SIG-M5 treated with dmso at 0.1 percent for 504 hours (cell line): ENCODE data around the gene ZC3H7A.
"Not testable (repeated sequence)": the region's sequence is repeated elsewhere in the genome, so short reads cannot be mapped to it uniquely, and the experiment has no call there.

Source experiments
- DNase-seq: peaks from one replicate; lab custom pipeline; 2025; ENCODE audit not compliant: unreplicated experiment; lab: John Stamatoyannopoulos, UW

Gene ZC3H7A

GRCh38 chr16:11799509-11800381, 2.7 kb upstream of the ZC3H7A start:
- peak; percentile 71 for DNase-seq

- no peak for DNase-seq
Observed at GRCh38 chr16:11799017-11799381, 1.9 kb upstream of the ZC3H7A start.

- DNase-seq: no peak
Observed at GRCh38 chr16:11797957-11798299, 870 bp upstream of the ZC3H7A start.

- no peak for DNase-seq
Observed at GRCh38 chr16:11796227-11797165, 562 bp downstream of the ZC3H7A start.

- DNase-seq: no peak
Observed at GRCh38 chr16:11795887-11796226, 1.2 kb downstream of the ZC3H7A start.

GRCh38 chr16:11794996-11795886, 1.8 kb downstream of the ZC3H7A start:
- no peak for DNase-seq

GRCh38 chr16:11794447-11794846, 2.6 kb downstream of the ZC3H7A start:
- no peak for DNase-seq

GRCh38 chr16:11793840-11794239, 3.2 kb downstream of the ZC3H7A start:
- DNase-seq: no peak

- no peak for DNase-seq
Observed at GRCh38 chr16:11792410-11793241, 4.4 kb downstream of the ZC3H7A start.

GRCh38 chr16:11791144-11791828, 5.8 kb downstream of the ZC3H7A start:
- DNase-seq: no peak

- no peak for DNase-seq
Observed at GRCh38 chr16:11788914-11789313, 8.1 kb downstream of the ZC3H7A start.

GRCh38 chr16:11784980-11785599, 12.0 kb downstream of the ZC3H7A start:
- not testable (repeated sequence) for DNase-seq

- DNase-seq: not testable (repeated sequence)
Observed at GRCh38 chr16:11784381-11784780, 12.7 kb downstream of the ZC3H7A start.

- DNase-seq: no peak
Observed at GRCh38 chr16:11784038-11784369, 13.1 kb downstream of the ZC3H7A start.

GRCh38 chr16:11783319-11784037, 13.6 kb downstream of the ZC3H7A start:
- no peak for DNase-seq

- no peak for DNase-seq
Observed at GRCh38 chr16:11781773-11782172, 15.3 kb downstream of the ZC3H7A start.

- DNase-seq: no peak
Observed at GRCh38 chr16:11780991-11781680, 15.9 kb downstream of the ZC3H7A start.

GRCh38 chr16:11779074-11779473, 18.0 kb downstream of the ZC3H7A start:
- DNase-seq: no peak
